IPS DF 4.7 (cell line): ENCODE data around the gene TMEM14A.
A peak's percentile ranks its signal among the peaks of the same experiment; 100 is the strongest.
"Not testable (repeated sequence)": the region's sequence is repeated elsewhere in the genome, so short reads cannot be mapped to it uniquely, and the experiment has no call there.

Experiments used
- DNase-seq: peaks from one replicate; pipeline ENCODE4 v3.0.0-alpha.2; 2013; ENCODE audit warnings: low spot score; ENCODE audit errors: extremely low read depth

The TMEM14A gene

DNA sequence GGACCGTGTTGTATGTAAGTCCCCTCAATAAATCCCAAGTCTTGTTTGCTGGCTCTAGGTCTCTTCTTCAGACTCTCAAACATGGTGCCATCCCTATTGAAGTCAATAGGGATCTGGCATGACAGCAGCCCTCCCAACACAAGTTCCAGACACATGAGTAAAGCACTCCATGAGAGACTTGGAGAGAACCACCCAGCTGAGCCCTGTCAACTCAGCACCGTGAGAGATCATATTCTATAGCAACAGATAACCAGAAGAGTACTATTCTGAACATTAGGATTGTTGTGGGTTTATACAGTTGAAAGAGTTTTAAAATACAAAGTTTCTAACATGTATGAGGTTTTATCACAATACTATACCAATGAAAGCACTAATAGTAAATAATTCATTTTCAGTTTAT is 23.5 kb downstream of the TMEM14A start:
- no peak for DNase-seq

- DNase-seq: no peak
Measured at GRCh38 chr6:52696418-52696817, 25.5 kb downstream of the TMEM14A start.

- no peak for DNase-seq
Measured at GRCh38 chr6:52697903-52698302, 27.0 kb downstream of the TMEM14A start.

DNA sequence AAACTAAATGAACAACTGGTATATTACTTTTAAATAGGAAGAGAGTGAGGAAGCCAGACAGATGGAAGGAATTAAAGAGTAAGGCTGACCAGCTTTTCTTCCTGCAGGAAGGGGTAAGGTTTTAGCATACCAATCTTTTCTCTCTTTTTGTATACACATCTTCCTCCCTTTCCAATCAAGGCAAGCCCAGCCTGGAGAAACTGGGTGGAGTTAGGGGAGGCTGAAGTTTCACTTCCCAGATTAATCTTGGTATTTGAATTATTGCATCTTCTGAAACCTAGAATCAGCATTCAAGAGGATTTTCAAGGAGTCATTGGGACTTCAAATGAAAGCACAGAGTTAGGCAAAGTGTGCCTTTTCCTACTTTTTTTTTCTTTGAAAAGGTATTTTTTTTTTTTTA is 33.1 kb downstream of the TMEM14A start:
- no peak for DNase-seq

DNA sequence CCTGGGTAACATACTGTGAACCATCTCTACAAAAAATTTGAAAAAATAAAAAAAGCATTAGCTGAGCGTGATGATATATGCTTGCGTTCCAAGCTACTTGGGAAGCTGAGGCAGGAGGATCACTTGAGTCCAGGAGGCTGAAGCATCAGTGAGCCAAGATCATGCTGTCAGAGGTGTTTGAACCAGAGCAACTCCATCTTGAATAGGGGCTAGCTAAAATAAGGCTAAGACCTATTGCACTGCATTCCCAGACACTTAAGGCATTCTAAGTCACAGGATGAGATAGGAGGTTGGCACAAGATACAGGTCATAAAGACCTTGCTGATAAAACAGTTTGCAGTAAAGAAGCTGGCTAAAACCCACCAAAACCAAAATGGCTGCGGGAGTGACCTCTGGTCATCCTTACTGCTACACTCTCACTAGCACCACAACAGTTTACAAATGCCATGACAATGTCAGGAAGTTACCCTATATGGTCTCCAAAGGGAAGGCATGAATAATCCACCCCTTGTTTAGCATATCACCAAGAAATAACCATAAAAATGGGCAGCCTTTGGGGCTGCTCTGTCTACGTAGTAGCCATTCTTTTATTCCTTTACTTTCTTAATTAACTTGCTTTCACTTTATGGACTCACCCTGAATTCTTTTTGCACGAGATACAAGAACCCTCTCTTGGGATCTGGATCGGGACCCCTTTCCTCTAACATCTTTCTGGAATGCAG is 34.0 kb downstream of the TMEM14A start:
- DNase-seq: not testable (repeated sequence)

DNA sequence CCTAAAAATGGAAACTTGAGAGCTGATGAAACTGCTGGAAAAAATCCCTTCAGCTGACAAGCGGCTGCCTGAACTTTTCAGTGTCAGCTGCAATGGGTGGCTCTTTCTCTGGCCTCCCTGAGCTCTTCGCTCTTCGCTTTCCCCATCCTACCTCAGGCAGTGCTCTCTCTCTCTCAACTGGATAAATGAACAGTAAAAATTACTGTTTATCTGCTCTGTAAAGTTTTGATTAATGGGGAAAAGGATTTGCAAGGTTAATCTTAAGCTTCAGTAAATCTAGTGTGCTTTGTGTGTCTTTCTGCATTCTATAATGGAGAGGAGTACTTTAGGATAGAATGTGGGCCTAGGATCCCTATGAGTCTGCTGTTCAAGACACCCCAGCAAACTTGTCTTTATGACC is 35.1 kb downstream of the TMEM14A start:
- DNase-seq: no peak

DNA sequence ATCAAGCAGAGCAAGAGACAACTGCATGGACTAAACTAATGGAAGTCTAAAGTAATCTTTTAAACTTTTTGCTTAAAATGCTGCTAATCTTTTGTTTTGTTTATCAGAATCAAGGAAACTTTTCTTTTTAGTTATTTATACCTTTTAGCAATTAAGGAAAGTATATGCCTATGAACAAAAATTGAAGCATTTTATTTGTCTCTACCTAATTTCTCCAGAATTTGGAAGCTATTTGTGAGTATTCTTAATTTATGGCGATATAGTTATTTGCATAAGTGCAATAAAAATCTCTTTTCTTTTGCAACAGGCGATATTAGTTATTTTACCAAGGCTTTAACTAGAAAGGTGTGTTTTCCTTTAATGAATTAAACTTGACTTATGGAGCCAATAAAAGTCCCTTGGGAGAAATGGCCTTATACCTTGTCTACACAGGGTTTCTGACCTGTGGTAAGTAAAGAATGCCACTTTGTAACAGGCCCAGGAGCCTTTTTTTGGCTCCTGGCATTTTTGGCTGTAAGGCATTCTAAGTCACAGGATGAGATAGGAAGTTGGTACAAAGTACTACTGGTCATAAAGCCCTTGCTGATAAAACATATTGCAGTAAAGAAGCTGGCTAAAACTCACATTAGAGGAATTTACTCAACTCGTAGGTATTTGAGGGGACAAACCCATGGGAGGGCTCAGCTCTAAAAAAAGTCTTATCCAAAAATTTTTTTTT is 37.2 kb downstream of the TMEM14A start:
- DNase-seq: no peak

DNA sequence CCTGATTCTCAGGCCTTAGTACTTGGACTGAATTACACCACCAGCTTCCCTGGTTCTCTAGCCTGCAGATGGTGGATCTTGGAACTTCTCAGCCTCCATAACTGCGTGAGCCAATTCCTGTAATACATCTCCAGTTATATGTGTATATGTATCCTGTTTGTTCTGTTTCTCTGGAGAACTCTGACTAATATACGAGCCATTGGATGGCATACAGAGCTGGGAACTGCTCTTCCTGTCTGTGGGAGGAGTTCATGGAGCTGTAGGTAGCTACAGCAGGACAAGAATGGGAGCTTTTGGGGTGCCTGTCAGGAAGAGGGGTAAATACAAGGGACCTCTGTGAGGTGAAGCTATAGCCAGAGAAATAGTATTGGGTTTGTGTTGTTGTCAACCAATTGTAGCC is 41.2 kb downstream of the TMEM14A start:
- DNase-seq: no peak

- DNase-seq: not testable (repeated sequence)
Measured at GRCh38 chr6:52714761-52715160, 43.8 kb downstream of the TMEM14A start.

- DNase-seq: no peak
Measured at GRCh38 chr6:52718550-52718949, 47.6 kb downstream of the TMEM14A start.

- DNase-seq: no peak
Measured at GRCh38 chr6:52720321-52720720, 49.4 kb downstream of the TMEM14A start.

DNA sequence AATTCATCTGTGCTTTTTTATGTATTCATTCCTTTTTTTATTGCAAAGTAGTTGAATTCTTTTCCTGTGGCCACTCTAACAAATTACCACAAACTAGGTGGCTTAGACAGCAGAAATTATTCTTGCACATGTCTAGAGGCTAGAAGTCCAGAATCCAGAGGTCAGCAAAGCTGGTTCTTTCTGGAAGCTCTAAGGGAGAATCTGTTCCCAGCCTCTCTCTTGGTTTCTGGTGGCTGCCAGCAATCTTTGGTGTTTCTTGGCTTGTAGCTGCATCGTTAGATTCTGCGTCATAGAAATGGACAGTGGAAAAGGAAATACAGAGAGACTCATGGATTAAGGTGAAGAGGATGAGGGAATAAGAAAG is 53.1 kb downstream of the TMEM14A start:
- DNase-seq: no peak

DNA sequence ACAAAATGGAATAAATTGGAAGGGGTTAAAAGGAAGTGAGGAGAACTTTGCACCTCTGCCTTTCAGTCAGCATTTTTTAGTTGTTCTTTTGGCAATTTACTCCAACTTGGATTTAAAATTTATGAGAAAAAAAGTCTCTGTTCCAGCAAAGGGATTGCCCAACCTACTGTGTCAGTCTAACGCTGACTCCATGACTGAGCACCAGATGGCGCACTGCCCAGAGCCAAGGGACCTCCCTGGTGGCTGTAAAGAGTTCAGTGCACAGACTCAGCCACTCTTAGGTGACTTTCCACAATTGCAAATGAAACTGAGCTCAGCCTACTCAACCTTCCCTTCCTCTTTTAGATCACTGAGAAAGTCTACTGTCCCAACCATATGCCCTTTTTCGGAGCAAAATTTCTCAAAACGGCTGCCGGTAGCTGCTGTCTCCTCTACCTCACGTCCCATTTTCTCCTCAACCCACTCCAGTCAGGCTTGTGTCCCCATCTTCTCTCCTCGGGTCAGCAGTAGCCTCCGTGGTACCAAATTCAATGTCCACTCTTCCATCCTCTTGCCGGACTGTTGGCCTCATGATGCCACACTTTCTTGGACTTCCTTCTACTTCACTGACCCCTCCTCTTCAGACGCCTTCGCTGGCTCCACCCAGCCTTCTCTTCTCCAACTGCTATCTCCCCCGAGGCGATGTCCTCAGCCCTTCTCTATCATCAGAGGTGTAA is 53.7 kb downstream of the TMEM14A start:
- peak; percentile 53 for DNase-seq

DNA sequence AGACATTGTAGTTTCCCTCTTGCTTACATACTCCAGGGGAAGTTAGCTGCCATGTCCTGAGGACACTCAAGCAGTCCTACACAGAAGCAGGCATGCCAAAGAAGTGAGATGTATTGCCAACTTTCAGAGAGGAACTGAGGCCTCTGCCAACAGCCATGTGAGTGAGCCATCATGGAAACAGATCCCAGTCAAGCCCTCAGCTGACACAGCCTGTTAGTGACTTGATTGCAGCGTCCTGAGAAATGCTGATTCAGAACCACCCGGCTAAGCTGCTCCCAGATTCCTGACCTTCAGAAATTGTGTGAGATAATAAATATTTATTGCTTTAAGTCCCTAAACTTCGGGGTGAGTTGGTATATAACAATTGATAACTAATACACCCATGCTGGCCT is 54.2 kb downstream of the TMEM14A start:
- no peak for DNase-seq

- no peak for DNase-seq
Measured at GRCh38 chr6:52725535-52726192, 54.8 kb downstream of the TMEM14A start.

DNA sequence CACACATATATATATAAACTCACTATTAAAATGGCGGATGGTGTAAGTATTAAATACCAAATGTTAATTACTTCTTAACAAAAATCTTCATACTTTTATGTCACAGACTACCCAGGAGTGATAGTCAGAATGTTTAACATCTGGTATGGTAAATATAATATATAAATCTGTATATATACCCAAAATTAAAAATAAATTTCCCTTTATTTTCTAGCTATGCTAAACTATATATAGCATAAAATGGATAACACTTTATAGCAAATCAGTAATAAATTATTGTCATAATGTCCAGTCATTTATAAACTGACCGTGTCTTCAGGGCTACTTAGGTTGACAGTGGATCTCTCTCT is 55.3 kb downstream of the TMEM14A start:
- DNase-seq: no peak

- no peak for DNase-seq
Measured at GRCh38 chr6:52726741-52727535, 56.0 kb downstream of the TMEM14A start.

DNA sequence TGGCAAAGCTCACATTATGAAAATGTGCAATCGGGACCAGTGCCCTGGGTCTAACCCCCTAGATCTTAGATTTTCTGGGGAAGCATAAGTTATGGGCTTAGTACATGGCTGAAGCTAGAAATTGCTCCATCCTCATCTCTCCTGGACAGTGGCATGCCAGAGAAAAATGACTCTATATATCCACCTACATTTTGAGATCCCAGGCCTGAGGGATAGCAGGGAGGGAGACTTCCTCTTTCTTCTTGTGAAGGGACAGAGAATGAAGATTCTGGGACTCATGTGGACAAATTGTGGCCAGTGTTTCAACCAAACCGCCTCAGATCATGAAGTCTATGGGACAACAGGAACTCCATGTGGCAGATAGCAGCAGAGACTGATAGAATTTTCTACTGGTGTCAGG is 57.0 kb downstream of the TMEM14A start:
- DNase-seq: no peak

GRCh38 chr6:52728394-52728793 is 57.5 kb downstream of the TMEM14A start:
- no peak for DNase-seq

DNA sequence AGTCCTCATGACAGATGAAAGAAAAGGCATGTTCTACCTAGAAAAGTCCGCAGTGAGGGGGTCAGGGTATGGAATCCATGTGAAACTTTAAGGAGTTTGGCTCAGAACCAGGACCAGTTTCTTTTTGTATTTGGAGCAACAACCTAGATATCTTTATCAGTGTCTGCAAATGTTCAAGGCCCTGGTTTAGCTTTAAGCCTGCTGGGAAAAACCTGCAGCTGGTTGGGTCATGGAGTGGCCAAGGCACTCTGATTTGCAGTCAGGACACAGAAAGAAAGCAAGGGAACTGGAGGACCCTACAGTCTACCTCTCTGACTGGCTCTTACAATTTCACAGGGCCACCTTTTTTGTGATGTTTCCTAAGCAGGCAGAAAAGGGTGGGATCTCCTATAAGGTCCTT is 58.7 kb downstream of the TMEM14A start:
- no peak for DNase-seq

GRCh38 chr6:52731719-52732118 is 60.8 kb downstream of the TMEM14A start:
- no peak for DNase-seq
